Spleen (tissue), 7 donors: ENCODE data around the gene IZUMO4.
"Not testable (repeated sequence)": the region's sequence is repeated elsewhere in the genome, so short reads cannot be mapped to it uniquely, and the experiment has no call there.

ENCODE experiments used
- POLR2A ChIP-seq, 3 donors: fragments of 450-650 bp; IDR thresholded peaks; one replicate each; pipeline ENCODE4 v1.5.1; 2017; ENCODE audit warnings: antibody characterized with exemption in 3 of 3, mild to moderate bottlenecking in 1 of 3
- POLR2AphosphoS5 ChIP-seq, 3 donors: sonication (generic); formaldehyde crosslinking; IDR thresholded peaks; one replicate each; pipeline ENCODE4 v1.5.1; 2017; ENCODE audit warnings: antibody characterized with exemption in 3 of 3
- TF ChIP-seq, protein P1 (sequence below), 11 experiments: fragments of 200-600 bp in 7 of 11; fragments of 450-650 bp in 4 of 11; sonication (generic) in 4 of 11; IDR thresholded peaks in 8 of 11; conservative IDR thresholded peaks in 3 of 11; 1 replicate in 7 of 11; 2 replicates in 4 of 11; pipeline versions ENCODE4 v1.4.0 to v1.8.0; 2016 to 2021; ENCODE audit warnings: antibody characterized with exemption in 11 of 11, inconsistent platforms in 4 of 11, mild to moderate bottlenecking in 1 of 11
- donor health status: DM: no; HTN: no; CAD: no; lungs with moderate emphysema.
- donor health status: DM: no; HTN: no; CAD: no.
- donor health status: DM: no; HTN: no; CAD: no.

DNA sequence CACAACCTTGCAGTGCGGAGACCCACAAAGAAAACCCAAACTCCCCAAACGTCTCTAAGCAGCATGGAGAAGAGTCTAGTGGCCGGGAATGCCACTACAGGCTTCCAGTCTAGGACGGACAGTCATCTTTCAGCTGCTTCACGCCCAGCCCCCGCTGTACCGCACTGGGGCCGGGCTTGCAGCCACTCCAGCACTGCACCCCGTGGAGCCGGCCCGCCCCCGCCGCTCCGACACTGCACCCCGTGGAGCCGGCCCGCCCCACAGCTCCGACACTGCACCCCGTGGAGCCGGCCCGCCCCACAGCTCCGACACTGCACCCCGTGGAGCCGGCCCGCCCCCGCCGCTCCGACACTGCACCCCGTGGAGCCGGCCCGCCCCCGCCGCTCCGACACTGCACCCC, 31.5 kb downstream of the IZUMO4 start:
- TF ChIP-seq POLR2AphosphoS5, POLR2A (IDR thresholded peaks at IDR 0.05): not testable (repeated sequence)
- TF ChIP-seq, protein P1, sequence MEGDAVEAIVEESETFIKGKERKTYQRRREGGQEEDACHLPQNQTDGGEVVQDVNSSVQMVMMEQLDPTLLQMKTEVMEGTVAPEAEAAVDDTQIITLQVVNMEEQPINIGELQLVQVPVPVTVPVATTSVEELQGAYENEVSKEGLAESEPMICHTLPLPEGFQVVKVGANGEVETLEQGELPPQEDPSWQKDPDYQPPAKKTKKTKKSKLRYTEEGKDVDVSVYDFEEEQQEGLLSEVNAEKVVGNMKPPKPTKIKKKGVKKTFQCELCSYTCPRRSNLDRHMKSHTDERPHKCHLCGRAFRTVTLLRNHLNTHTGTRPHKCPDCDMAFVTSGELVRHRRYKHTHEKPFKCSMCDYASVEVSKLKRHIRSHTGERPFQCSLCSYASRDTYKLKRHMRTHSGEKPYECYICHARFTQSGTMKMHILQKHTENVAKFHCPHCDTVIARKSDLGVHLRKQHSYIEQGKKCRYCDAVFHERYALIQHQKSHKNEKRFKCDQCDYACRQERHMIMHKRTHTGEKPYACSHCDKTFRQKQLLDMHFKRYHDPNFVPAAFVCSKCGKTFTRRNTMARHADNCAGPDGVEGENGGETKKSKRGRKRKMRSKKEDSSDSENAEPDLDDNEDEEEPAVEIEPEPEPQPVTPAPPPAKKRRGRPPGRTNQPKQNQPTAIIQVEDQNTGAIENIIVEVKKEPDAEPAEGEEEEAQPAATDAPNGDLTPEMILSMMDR (IDR thresholded peaks at IDR 0.05 in 8 of 11, conservative IDR thresholded peaks at IDR 0.05 in 3 of 11), result not testable (repeated sequence)
